HG03039 (cell line): ENCODE measurements around the gene STRN4.
"Not testable (repeated sequence)": the region's sequence is repeated elsewhere in the genome, so short reads cannot be mapped to it uniquely, and the experiment has no call there.

Source experiments
- ATAC-seq: cut with Tn5 transposase; IDR thresholded peaks from one replicate; pipeline ENCODE4 v1.9.1; 2021; ENCODE audit warnings: mild to moderate bottlenecking, moderate library complexity; ENCODE audit not compliant: unreplicated experiment

STRN4 gene, protein sequence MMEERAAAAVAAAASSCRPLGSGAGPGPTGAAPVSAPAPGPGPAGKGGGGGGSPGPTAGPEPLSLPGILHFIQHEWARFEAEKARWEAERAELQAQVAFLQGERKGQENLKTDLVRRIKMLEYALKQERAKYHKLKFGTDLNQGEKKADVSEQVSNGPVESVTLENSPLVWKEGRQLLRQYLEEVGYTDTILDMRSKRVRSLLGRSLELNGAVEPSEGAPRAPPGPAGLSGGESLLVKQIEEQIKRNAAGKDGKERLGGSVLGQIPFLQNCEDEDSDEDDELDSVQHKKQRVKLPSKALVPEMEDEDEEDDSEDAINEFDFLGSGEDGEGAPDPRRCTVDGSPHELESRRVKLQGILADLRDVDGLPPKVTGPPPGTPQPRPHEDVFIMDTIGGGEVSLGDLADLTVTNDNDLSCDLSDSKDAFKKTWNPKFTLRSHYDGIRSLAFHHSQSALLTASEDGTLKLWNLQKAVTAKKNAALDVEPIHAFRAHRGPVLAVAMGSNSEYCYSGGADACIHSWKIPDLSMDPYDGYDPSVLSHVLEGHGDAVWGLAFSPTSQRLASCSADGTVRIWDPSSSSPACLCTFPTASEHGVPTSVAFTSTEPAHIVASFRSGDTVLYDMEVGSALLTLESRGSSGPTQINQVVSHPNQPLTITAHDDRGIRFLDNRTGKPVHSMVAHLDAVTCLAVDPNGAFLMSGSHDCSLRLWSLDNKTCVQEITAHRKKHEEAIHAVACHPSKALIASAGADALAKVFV

DNA sequence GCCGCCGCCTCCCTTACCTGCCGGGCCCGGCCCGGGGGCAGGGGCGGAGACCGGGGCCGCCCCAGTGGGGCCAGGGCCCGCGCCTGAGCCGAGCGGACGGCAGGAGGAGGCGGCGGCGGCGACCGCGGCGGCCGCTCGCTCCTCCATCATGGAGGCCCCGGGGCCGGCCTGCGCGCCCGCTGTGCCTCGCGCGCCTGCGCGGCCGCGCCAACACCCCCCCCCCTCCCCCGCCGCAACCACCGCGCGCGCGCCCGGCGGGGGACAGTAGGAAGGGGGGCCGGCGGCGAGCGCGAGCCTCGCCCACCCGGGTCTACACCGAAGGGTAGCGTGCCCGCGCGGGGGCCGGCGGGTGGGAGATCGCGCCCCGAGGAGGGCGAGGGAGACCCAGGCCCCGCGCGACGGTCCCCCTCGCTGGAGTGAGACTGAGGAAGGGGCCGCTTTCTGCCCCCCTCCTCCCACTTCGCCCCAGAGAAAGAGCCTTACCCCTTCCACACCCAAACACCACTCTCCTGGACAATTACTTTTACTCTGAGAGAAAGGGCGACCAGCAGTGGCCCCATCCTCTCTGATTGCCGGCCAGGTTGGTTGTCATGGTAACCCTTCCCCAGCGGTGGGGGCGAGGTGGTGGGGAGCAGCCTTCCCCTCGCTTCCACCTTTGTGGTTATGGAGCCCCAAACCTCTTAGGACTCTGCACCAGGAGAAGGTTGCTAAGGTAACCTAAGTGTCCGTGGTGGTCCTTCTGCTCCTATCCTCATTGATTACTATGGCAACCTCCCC is at the start of gene STRN4:
Gene STRN4 (minus strand): TSS at position 170 of the 777 bp plus-strand sequence. CDS start 20 bp downstream, at position 150.
- peak; percentile 42 for ATAC-seq

DNA sequence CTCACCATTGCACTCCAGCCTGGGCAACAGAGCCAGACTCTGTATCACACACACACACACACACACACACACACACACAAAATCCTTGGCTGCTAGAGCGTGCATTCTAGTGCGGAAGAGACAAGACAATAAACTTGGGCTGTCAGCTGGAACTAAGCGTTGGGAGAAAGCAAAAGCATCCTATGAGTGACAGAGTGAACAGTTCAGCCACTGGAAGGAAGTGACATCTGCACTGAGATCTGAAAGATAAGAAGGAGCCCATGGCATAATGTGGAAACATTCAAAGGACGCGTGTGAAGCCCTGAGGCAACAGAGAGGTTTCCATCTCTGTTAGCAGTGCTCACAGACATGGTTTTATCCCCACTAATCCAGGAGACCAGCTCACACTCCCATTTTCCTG is 45.7 kb upstream of the STRN4 start:
- ATAC-seq: no peak

DNA sequence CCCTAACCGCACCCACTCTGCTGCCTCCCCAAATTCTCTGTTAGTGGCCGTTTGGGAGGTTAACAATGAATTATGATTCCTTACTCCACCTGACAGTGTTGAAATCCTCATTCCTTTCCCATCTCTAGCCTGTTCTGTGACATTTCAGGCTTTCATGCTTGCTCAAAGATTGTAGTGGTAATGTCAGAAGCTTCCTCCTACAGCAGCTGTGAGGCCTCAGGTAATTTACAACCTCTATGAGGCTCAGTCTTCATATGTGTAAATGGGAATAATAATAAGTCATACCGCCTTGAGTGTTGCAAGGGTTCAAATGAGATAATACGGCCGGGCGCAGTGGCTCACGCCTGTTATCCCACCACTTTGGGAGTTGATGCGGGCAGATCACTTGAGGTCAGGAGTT is 43.1 kb upstream of the STRN4 start:
- ATAC-seq: no peak

DNA sequence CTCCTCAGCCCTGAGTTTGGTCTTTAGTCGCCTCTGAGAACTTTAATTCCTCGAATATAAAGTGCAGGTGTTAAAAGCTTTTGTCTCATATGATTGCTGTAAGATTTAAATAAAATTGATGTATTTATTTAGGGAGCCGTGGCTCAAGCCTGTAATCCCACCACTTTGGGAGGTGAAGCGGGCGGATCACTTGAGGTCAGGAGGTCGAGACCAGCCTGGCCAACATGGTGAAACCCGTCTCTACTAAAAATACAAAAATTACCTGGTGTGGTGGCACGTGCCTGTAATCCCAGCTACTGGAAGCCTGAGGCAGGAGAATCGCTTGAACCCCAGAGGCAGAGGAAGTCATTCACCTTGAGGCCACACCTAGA is 42.7 kb upstream of the STRN4 start:
- ATAC-seq: no peak

DNA sequence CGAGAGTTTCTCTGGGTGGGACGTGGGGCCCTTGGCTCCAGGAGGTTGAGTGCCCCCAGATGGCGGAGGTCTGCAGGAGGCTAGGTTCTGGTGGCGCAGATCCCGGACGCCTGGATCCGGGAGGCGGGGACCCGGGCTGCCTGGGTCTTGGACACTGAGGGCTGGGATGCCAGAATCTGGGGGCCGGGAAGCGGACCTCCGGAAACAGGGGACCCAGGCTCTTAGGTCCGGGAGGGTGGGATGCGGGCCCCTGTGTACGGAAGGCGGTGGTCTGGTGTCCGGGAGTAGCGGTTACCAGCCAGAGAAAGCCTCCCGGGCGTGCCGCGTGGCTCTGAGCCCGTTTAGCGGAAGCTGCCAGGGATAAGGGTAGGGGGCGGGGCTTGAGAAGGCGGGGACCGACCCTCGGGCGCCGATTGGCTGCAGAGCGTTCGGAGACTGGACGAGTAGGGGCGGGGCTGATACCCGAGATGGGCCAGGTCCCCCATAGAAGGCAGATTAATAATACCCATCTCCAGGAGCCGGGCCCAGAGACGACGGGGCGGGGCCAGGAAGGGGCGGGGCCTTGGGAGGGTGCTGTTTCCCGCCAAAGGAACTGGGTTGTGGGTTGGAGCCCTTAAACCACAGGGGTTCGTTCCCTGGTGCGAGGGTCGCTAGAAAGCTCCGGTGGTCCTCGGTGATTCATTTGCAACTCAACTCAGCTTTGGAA is 42.2 kb upstream of the STRN4 start, which contains the start of gene SLC1A5:
Gene SLC1A5 (minus strand): TSS at position 333 of the 706 bp plus-strand sequence. CDS start 629 bp downstream, outside the sequence.
- ATAC-seq: peak; percentile 46

DNA sequence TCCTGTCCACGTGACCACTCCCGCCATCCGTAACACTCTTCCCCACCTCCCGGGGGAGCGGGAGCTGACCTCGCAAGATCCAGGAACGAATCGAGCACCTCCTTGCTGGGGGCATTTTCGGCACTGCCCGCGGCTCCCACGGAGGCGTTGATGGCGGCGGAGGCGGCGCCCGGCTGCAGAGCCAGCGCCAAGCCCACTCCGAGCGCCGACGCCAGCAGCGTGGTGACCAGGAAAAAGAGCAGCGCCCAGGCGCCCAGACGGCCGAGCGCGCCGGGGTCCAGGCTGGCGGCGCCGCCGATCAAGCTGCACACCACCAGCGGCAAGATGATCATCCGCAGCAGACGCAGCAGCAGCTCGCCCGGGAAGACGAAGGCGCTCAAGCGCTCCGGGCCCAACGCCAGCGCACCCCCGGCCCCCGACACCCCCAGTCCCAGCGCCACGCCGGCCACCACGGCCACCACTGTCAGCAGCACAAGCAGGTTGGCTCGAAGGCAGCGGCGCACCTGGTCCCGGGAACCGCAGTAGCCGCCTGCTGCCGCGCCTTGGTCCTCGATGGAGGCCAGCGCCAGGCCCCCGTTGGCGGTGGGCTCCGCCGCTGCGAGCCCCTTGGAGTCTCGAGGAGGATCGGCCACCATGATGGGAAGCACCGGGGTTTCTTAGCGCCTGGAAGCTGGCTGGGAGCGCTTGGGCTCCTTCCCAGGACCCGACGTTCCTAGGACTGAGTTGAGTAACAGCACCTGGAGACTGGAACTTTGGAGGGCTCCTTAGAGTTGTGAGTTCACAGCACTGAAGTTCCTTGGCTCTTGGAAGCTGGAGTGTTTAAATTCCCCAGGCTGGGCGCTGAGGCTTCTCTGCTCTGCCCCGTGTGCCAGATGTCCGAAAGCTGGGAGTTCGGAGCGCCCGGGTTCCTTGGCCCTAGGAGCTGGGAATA is 41.3 kb upstream of the STRN4 start:
- no peak for ATAC-seq

DNA sequence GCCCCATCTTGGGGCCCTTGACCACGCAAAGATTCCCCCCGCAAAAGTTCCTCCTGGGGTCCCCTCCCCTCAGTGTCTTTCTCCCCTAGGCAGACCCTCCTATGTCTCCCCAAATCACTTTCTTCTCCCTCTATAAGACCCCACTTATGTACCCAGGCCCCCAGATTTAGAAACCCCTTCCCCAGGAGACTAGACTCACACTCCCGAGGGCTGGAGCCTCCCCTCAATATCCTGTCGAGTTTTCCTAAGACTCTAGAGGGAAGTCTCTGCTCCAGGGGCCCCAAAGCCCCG is 40.7 kb upstream of the STRN4 start:
- no peak for ATAC-seq

DNA sequence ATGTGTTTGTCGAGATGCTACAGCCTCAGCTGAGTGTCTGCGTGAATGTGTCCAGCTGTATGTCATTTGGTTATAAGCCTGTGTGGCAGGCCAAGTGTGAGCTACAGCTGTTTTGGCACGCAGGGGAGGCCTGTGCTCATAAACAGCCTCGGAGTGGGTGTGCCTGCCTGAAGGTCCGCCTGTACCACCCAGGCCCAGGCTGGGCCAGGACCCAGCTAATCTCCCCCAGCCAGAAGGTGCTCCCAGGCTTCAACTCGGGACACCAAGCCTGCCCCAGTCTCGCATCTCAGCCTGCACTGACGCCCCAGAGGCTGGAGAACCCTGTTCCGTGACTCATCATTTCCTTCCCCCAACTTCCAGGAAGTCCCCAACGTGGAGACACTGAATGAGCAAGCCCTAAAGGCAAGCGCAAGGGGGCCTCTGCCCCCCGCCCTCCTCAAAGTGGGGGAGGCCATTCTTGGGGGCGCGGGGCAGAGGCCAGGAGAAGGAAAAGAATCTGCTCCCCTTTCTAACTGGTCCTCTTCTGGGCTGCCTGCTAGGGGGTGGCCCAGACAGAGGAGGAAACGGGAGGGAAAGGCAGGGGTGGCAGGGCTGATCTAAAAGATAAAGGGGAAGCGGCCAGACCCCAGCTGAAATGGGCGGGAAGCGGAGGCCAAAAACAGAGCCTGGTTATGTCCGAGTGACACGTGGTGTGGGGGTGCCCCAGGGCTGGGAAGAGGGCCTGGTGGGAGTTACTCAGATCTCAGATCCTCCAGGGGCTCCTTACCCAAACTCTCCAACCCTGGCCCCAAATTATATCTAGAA is 40.2 kb upstream of the STRN4 start:
- peak; percentile 29 for ATAC-seq

DNA sequence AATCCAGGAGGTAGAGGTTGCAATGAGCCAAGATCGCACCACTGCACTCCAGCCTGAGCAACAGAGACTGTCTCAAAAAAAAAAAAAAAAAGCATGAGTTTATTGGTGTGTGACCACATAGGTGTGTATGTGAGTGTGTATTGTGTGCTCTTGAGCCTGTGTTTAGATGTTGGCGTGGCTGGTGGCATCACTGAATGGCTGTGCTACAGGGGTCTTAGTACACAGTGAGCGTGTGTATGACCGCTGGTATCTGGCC is 39.7 kb upstream of the STRN4 start:
- no peak for ATAC-seq

DNA sequence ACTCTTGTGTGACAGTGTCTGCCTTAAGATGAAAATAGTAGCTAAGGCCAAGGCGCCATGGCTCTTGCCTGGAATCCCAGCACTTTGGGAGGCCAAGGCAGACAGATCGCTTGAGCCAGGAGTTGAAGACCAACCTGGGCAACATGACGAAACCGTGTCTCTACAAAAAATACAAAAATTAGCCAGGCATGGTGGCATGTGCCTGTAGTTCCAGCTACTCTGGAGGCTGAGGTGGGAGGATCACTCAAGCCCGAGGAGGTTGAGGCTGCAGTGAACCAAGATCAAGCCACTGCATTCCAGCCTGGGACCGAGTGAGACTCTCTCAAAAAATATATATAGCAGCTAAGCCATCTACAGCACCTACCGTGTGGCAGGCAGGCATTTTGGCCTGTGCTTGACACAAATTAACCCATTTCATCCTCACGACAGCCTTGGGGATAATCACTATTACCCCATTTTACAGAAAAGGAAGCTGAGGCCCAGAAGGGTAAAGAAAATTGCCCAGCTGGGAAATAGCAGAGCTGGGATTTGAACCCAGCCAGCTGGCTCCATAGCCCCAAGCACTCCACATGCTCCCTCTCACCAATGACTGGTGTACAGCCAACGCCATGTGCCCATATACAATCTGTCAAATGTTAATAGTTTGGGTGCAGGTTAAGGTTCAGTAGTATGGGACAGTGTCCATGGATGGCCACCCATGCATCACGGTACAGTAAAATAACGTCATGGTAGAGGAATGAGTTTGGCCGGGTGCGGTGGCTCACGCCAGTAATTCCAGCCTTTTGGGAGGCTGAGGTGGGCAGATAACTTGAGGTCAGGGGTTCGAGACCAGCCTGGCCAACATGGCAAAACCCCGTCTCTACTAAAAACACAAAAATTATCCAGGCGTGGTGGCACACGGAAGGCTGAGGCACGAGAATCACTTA is 39.1 kb upstream of the STRN4 start:
- ATAC-seq: no peak

DNA sequence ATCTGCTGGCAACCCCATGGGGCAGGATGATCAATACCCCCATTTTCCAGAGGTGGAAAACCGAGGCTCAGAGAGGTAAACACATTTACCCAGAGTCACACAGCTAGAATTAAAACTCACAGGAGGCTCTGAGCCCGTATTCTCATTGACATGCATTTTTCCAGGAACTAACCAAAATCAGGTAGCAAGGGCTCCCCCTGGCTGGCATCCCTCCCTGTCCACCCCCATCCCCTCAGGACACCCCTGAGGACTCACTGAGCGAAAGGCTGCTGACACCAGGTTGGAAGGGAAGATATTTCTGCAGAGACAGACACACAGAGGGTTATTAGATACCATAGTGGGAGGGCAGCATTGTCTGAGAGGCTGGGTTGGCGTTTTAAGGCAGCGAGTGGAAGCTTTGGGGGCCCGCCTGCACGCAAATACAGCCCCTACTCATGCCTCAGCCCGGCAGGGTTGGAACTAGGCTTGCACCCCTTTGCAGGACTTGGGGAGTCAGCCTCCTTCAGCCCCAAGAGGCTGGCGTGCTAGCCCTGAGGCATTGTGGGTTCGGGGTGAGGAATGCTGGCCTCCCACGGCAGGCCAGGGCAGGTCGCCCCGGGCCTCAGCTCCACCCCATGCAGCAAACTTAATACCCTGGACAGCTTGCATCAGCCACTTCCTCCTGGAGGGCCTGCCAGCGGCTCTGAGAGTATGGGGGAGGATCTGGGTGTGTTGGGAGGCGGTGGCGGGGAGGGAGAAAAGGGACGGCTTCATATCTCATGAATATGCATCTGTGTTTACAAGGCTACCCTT is 38.2 kb upstream of the STRN4 start:
- ATAC-seq: no peak

DNA sequence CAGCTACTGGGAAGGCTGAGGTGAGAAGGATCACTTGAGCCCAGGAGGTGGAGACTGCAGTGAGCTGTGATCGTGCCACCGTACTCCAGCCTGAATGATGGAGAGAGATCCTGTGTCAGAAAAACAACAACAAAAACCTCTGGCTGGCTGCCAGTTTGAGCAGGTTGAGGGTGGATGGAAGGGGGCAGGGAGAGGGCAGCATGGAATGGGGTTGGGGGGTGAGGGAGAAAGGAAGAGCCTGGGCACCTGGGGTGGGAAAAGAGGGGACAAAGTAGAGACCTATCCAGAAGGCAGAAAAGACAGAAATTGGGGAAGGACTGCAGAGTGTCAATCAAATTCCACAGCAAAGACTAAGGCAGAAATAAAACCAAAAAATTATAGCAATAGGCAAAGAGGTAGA is 37.4 kb upstream of the STRN4 start:
- no peak for ATAC-seq

DNA sequence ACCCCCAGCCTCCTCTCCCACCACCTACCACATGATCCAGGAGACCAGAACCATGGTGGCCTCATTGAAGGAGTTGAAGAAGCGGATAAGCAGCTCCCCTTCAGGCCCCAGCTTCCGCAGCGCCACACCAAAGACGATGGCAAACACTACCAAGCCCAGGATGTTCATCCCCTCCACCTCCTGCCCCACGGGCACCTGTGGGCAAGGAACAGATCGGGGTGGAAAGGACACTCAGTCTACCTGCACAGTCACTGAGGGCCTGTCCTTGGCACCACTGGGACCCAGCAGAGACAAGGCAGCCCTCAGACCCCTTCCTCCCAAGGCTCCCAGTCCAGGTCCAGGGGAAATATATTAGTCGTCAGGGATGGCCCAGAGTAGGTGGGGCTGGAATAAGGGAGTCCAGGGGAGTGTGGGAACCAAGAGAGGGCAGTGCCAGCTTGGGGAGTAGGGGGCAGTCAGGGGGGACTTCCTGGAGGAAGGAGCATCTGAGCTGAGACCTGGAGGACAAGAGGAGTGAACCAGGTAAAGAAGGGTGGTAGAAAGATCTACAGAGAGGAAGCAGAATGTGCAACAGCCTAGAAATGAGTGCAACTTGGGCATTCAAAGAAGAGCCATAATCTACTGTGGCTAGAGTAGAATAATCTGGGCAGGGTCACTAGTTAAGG is 36.2 kb upstream of the STRN4 start:
- ATAC-seq: no peak

DNA sequence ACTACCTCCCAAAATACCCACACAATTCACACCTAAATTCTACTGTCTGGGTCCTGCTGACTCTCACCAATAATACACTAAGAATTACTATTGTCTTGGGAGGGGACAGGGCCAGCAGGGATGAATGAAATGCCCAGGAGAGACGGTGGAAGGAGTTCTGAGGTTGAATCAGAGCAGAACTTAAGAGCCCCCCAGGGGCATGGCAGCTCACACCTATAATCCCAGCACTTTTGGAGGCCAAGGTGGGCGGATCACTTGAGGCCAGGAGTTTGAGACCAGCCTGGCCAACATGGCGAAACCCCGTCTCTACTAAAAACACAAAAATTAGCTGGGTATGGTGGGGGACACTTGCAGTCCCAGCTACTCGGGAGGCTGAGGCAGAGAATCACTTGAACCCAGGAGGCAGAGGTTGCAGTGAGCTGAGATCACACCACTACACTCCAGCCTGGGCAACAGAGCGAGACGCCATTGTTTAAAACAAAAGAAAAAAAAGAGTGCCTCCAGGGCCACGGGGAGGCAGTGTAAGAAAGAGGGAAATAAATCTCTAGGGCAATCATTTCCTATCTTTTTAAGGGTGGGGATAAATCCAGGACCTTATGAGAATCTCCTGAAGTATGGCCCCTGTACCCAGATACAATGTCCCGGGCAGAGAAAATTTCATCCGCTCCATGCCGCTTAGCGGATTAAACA is 31.9 kb upstream of the STRN4 start:
- not testable (repeated sequence) for ATAC-seq

DNA sequence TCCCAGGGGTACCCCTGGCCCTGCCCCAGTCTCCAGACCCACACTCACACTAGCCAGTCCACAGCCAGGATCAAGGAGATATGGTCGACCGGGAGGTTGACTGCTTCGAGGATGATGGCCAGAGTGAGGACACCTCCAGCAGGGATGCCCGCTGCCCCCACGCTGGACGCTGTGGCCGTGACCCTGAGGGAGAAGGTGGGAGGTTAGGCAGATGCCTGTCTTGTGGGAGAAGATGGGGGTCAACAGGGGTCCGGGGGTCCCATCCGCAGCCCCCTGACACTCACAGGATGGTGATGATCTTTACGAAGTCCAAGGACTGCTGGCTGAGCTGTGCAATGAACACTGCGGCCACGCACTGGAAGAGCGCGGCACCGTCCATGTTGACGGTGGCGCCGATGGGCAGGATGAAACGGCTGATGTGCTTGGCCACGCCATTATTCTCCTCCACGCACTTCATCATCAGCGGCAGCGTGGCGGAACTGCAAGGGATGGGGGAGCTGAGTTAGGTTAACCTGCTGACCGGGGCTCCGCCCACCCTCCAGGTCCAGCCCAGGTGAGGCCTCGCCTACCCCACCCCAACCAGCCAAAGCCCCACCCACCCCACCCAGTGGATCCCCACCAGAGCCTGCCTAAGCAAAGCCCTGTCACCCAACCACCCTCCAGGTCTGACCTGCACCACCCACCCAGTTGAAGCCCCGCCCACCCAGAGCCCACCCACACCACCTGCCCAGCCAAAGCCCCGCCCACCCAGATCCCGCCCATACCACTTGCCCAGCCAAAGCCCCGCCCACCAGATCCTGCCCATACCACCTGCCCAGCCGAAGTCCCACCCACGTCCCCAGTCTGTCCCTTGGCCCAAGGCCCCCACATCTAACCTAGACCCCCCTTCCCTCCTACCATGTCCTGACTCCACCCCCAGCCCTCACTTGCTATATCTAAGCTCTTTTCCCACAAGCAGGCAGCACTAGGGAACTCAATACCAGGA is 31.0 kb upstream of the STRN4 start:
- ATAC-seq: no peak
